ENCODE measurements around the gene NDUFAF2. TPM values are rescaled to one million over a fixed set of nuclear protein-coding genes. Genes with fewer than 3 reads are reported as not detected.

NDUFAF2 gene
- total and polyA plus RNA-seq, 2 of the 13 experiments (the other 11 are each of a cell fraction or from before 2014, with no cell fraction given): 34.0 to 78.4 TPM

GRCh38 chr5:60996368-60996767 lies 51.4 kb downstream of the NDUFAF2 start (continued):
- TF ChIP-seq KIAA2018 (CRISPR knock-in tag; IDR thresholded peaks at IDR 0.05; ENCODE audit: borderline replicate concordance): no peak

- FAIRE-seq: no peak
- H3K79me2 ChIP-seq (ENCODE audit: insufficient read depth, low read length): no peaks in the 10 kb centered on the region
- peaks cover 2% of the 10 kb centered on the region; the same call in 1 of the 2 replicates for H4K20me1 ChIP-seq (ENCODE audit: insufficient read depth, low read length)
- H3K27me3 ChIP-seq (ENCODE audit: control insufficient read depth in 1 of 2, insufficient read depth in 2 of 2, low read length in 2 of 2): no peaks in the 10 kb centered on the region
- peaks cover 0 to 7% of the 10 kb centered on the region in 2 experiments; a peak in 3 of 5 replicates for H3K36me3 ChIP-seq (replicated peaks in 1 of 2; ENCODE audit: control insufficient read depth in 1 of 2, insufficient read depth in 2 of 2, low read length in 2 of 2)
- CTCF ChIA-PET (ENCODE audit: low intra/inter-chr PET ratio, low total read pairs): no interaction called here
- peaks cover 9% of the 10 kb centered on the region; the same call in 1 of the 2 replicates for H3K4me1 ChIP-seq (ENCODE audit: insufficient read depth, low read length)
- H3K4me2 ChIP-seq (ENCODE audit: low read depth, low read length): no peak overlapping the region
- POLR2A ChIA-PET: no interaction called here
- H3K27ac ChIP-seq (ENCODE audit: extremely low read length, insufficient read depth, low read length): no peak overlapping the region
- H3K9ac ChIP-seq (ENCODE audit: insufficient read depth, low read depth, low read length): no peak overlapping the region
- in situ Hi-C loops (cut with HindIII; ENCODE audit: extremely low pct_ligation_motif_present, low pct_unique_long_range_greater_than_20kb) (no loop called here), intact Hi-C loops (cut with micrococcal nuclease; ENCODE audit: unreplicated experiment) (no loop called here)
- no peak overlapping the region for H3K4me3 ChIP-seq (replicated peaks in 1 of 3; ENCODE audit: insufficient read depth in 1 of 3, low read depth in 2 of 3, low read length in 3 of 3)
- DNase-seq (ENCODE audit: low spot score): no peak
- H3K9me3 ChIP-seq (ENCODE audit: low read length): peaks cover 9% of the 10 kb centered on the region
- TF ChIP-seq ZNF414 (CRISPR knock-in tag; IDR thresholded peaks at IDR 0.05) (no peak), JUND (CRISPR knock-in tag; IDR thresholded peaks at IDR 0.05) (no peak), SIN3B (IDR thresholded peaks at IDR 0.05; ENCODE audit: low read length) (no peak), ZNF607 (CRISPR knock-in tag; IDR thresholded peaks at IDR 0.05; ENCODE audit: borderline replicate concordance) (no peak), CEBPZ (IDR thresholded peaks at IDR 0.05; ENCODE audit: low read length) (no peak), ZNF263 (CRISPR knock-in tag; IDR thresholded peaks at IDR 0.05) (no peak), AGO1 (IDR thresholded peaks at IDR 0.05; ENCODE audit: low read depth, low read length, poor library complexity, severe bottlenecking) (no peak), IRX3 (CRISPR knock-in tag; IDR thresholded peaks at IDR 0.05; ENCODE audit: borderline replicate concordance, low read depth) (no peak), PHB2 (IDR thresholded peaks at IDR 0.05; ENCODE audit: partially characterized antibody) (no peak), ARID2 (CRISPR knock-in tag; IDR thresholded peaks at IDR 0.05; ENCODE audit: borderline replicate concordance) (no peak)
- no TSS peak for BruUV-seq (replicated peaks)
- H2AFZ ChIP-seq (ENCODE audit: low read length): no peak overlapping the region
- WGBS (ENCODE audit: low lambda C conversion rate): 88% methylated on average over 1 of the region's 1 CpG
- ATAC-seq: no peak
Measured at GRCh38 chr5:60997721-60998120, 52.7 kb downstream of the NDUFAF2 start.
